Measurements from ENCODE around the gene F7.

Gene F7

GRCh38 chr13:113115363-113116205 lies 10.0 kb downstream of the F7 start:
- CTCF ChIA-PET, result no interaction called here
- TF ChIP-seq L3MBTL2 (conservative IDR thresholded peaks at IDR 0.05) (no peak), FOXM1 (IDR thresholded peaks at IDR 0.05; ENCODE audit: borderline replicate concordance) (no peak), ELF4 (IDR thresholded peaks at IDR 0.05) (no peak), FOXA1 (IDR thresholded peaks at IDR 0.05) (no peak), NFRKB (IDR thresholded peaks at IDR 0.05) (no peak), FOXK2 (IDR thresholded peaks at IDR 0.05) (no peak), CTBP1 (IDR thresholded peaks at IDR 0.05; ENCODE audit: borderline replicate concordance) (no peak), SP1 (IDR thresholded peaks at IDR 0.05) (no peak)
- no peak for DNase-seq (ENCODE audit: extremely low spot score)
- POLR2A ChIA-PET, result no interaction called here

- DNase-seq (ENCODE audit: extremely low spot score), result no peak
- CTCF ChIA-PET, result no interaction called here
- POLR2A ChIA-PET, result no interaction called here
- TF ChIP-seq ZNF384 (IDR thresholded peaks at IDR 0.05) (no peak), FOXK2 (IDR thresholded peaks at IDR 0.05) (no peak), CTBP1 (IDR thresholded peaks at IDR 0.05; ENCODE audit: borderline replicate concordance) (no peak), FOXA1 (IDR thresholded peaks at IDR 0.05) (no peak), ARNT (IDR thresholded peaks at IDR 0.05) (no peak), NFRKB (IDR thresholded peaks at IDR 0.05) (no peak), HDGF (IDR thresholded peaks at IDR 0.05; ENCODE audit: borderline replicate concordance) (no peak), FOXM1 (IDR thresholded peaks at IDR 0.05; ENCODE audit: borderline replicate concordance) (no peak), SP1 (IDR thresholded peaks at IDR 0.05) (no peak), TARDBP (IDR thresholded peaks at IDR 0.05) (no peak), ELF4 (IDR thresholded peaks at IDR 0.05) (no peak)
Measured at GRCh38 chr13:113116206-113116800, 10.7 kb downstream of the F7 start.

GRCh38 chr13:113116871-113117271 lies 11.3 kb downstream of the F7 start:
- POLR2A ChIA-PET, result no interaction called here
- no peak for TF ChIP-seq BHLHE40 (IDR thresholded peaks at IDR 0.05; ENCODE audit: borderline replicate concordance)
- TF ChIP-seq TARDBP (IDR thresholded peaks at IDR 0.05), result no peak
- no peak for TF ChIP-seq FOXA1 (IDR thresholded peaks at IDR 0.05)
- no peak for TF ChIP-seq FOXK2 (IDR thresholded peaks at IDR 0.05)
- no peak for TF ChIP-seq SUZ12 (IDR thresholded peaks at IDR 0.05)
- TF ChIP-seq FOXM1 (IDR thresholded peaks at IDR 0.05; ENCODE audit: borderline replicate concordance), result no peak
- TF ChIP-seq LEF1 (IDR thresholded peaks at IDR 0.05; ENCODE audit: borderline replicate concordance), result no peak
- no peak for TF ChIP-seq L3MBTL2 (conservative IDR thresholded peaks at IDR 0.05)
- TF ChIP-seq ELF4 (IDR thresholded peaks at IDR 0.05), result no peak
- no peak for TF ChIP-seq NFRKB (IDR thresholded peaks at IDR 0.05)
- TF ChIP-seq SP1 (IDR thresholded peaks at IDR 0.05), result no peak
- no peak for TF ChIP-seq ARNT (IDR thresholded peaks at IDR 0.05)
- TF ChIP-seq ZNF384 (IDR thresholded peaks at IDR 0.05), result no peak
- TF ChIP-seq CTBP1 (IDR thresholded peaks at IDR 0.05; ENCODE audit: borderline replicate concordance), result no peak
- TF ChIP-seq PKNOX1 (IDR thresholded peaks at IDR 0.05), result no peak
- CTCF ChIA-PET, result no interaction called here
- no peak for DNase-seq (ENCODE audit: extremely low spot score)

GRCh38 chr13:113117335-113117872 lies 11.8 kb downstream of the F7 start:
- ChIA-PET POLR2A (no interaction called here), CTCF (no interaction called here)
- no peak for DNase-seq (ENCODE audit: extremely low spot score)
- TF ChIP-seq ELF4 (IDR thresholded peaks at IDR 0.05) (no peak), CTBP1 (IDR thresholded peaks at IDR 0.05; ENCODE audit: borderline replicate concordance) (no peak), NFRKB (IDR thresholded peaks at IDR 0.05) (no peak), L3MBTL2 (conservative IDR thresholded peaks at IDR 0.05) (no peak), ZNF384 (IDR thresholded peaks at IDR 0.05) (no peak), SP1 (IDR thresholded peaks at IDR 0.05) (no peak), TARDBP (IDR thresholded peaks at IDR 0.05) (no peak), FOXM1 (IDR thresholded peaks at IDR 0.05; ENCODE audit: borderline replicate concordance) (no peak), ARNT (IDR thresholded peaks at IDR 0.05) (no peak), FOXK2 (IDR thresholded peaks at IDR 0.05) (no peak), BHLHE40 (IDR thresholded peaks at IDR 0.05; ENCODE audit: borderline replicate concordance) (no peak)

- no peak for TF ChIP-seq HDGF (IDR thresholded peaks at IDR 0.05; ENCODE audit: borderline replicate concordance)
- no peak for TF ChIP-seq FOXK2 (IDR thresholded peaks at IDR 0.05)
- TF ChIP-seq ZNF384 (IDR thresholded peaks at IDR 0.05), result no peak
- TF ChIP-seq PKNOX1 (IDR thresholded peaks at IDR 0.05), result no peak
- TF ChIP-seq FOXM1 (IDR thresholded peaks at IDR 0.05; ENCODE audit: borderline replicate concordance), result no peak
- no peak for DNase-seq (ENCODE audit: extremely low spot score)
- CTCF ChIA-PET, result no interaction called here
- POLR2A ChIA-PET, result no interaction called here
Measured at GRCh38 chr13:113117911-113118260, 12.3 kb downstream of the F7 start.

GRCh38 chr13:113118261-113119021 lies 12.8 kb downstream of the F7 start:
- TF ChIP-seq BHLHE40 (IDR thresholded peaks at IDR 0.05; ENCODE audit: borderline replicate concordance) (no peak), NFRKB (IDR thresholded peaks at IDR 0.05) (no peak), ZNF384 (IDR thresholded peaks at IDR 0.05) (no peak), SUZ12 (IDR thresholded peaks at IDR 0.05) (no peak), FOXK2 (IDR thresholded peaks at IDR 0.05) (no peak), FOXA1 (IDR thresholded peaks at IDR 0.05) (no peak), LEF1 (IDR thresholded peaks at IDR 0.05; ENCODE audit: borderline replicate concordance) (no peak), TARDBP (IDR thresholded peaks at IDR 0.05) (no peak), L3MBTL2 (conservative IDR thresholded peaks at IDR 0.05) (no peak), HDGF (IDR thresholded peaks at IDR 0.05; ENCODE audit: borderline replicate concordance) (no peak), ARNT (IDR thresholded peaks at IDR 0.05) (no peak), CTBP1 (IDR thresholded peaks at IDR 0.05; ENCODE audit: borderline replicate concordance) (no peak), PKNOX1 (IDR thresholded peaks at IDR 0.05) (no peak), SP1 (IDR thresholded peaks at IDR 0.05) (no peak)
- ChIA-PET CTCF (no interaction called here), POLR2A (no interaction called here)
- no peak for DNase-seq (ENCODE audit: extremely low spot score)

All from HEK293T (cell line).